ENCODE data around the gene DICER1.
"Not testable (repeated sequence)": the region's sequence is repeated elsewhere in the genome, so short reads cannot be mapped to it uniquely, and the experiment has no call there.

The DICER1 gene

DNA sequence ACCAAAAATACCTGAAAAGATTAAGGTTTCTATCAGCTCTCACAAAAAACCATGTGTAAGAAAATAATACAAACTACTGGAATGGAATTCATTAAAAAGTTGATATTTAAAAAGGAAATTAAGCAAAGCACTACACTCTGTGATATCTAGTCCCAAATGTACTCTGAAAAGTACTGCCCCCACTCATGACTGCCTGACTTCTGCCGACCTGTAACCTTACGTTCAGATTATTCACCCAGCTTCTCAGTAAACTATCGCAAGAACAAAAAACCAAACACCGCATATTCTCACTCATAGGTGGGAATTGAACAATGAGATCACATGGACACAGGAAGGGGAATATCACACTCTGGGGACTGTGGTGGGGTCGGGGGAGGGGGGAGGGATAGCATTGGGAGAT lies 18.9 kb downstream of the DICER1 start:
- H2BK15ac ChIP-seq (replicated peaks; ENCODE audit: low read depth); H2BK5ac ChIP-seq (ENCODE audit: low read length); H3K4me1 ChIP-seq (ENCODE audit: control insufficient read depth, low read depth, low read length); H2AK5ac ChIP-seq (ENCODE audit: low read length); H3K9ac ChIP-seq (ENCODE audit: low read length); H3K4ac ChIP-seq (ENCODE audit: low read depth, low read length); H2BK120ac ChIP-seq (ENCODE audit: low read depth, low read length); H3K27ac ChIP-seq (ENCODE audit: low read depth, low read length); H4K5ac ChIP-seq (ENCODE audit: low read length); H3K23ac ChIP-seq (ENCODE audit: low read length); DNase-seq; H3K79me1 ChIP-seq (ENCODE audit: low read length); H3K4me2 ChIP-seq (ENCODE audit: low read length); H3K27me3 ChIP-seq (ENCODE audit: insufficient read depth, low read length, poor library complexity); H4K8ac ChIP-seq (ENCODE audit: low read depth, low read length); H3K56ac ChIP-seq (ENCODE audit: low read length); H3K36me3 ChIP-seq (ENCODE audit: control insufficient read depth, insufficient read depth, low read length); H3K4me3 ChIP-seq (ENCODE audit: low read length): not testable (repeated sequence)
- Histone ChIP-seq H3K79me2 (ENCODE audit: control insufficient read depth, insufficient read depth, low read length) (peaks cover 36% of the 10 kb centered on the region), H3K18ac (ENCODE audit: low read length) (peak overlapping the region; percentile 11)
- no CpG with 5 or more reads among the region's 5 CpGs for WGBS (ENCODE audit: extremely low coverage, insufficient coverage, low lambda C conversion rate)

DNA sequence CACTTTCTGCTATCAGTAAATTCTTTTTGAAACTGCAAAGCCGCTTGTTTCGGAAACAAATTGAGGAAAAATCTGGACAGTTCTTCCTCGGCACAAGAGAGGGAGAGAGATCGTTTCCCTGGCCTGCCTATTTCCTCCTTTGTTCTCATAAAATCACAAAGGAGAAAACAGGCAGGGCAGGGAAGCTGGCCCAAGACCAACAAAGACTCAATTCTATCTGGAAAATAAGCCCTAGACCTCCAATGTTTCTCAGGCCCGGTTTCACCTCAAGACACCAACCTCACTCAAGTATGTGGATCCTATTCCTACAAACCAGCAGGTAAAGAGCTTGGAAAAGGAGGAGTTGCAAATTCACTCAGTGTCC lies 19.5 kb downstream of the DICER1 start:
- no peak overlapping the region for H3K4me2 ChIP-seq (ENCODE audit: low read length)
- H3K4me1 ChIP-seq (ENCODE audit: control insufficient read depth, low read depth, low read length): peaks cover 3% of the 10 kb centered on the region
- WGBS (ENCODE audit: extremely low coverage, insufficient coverage, low lambda C conversion rate): no CpG with 5 or more reads among the region's 5 CpGs

DNA sequence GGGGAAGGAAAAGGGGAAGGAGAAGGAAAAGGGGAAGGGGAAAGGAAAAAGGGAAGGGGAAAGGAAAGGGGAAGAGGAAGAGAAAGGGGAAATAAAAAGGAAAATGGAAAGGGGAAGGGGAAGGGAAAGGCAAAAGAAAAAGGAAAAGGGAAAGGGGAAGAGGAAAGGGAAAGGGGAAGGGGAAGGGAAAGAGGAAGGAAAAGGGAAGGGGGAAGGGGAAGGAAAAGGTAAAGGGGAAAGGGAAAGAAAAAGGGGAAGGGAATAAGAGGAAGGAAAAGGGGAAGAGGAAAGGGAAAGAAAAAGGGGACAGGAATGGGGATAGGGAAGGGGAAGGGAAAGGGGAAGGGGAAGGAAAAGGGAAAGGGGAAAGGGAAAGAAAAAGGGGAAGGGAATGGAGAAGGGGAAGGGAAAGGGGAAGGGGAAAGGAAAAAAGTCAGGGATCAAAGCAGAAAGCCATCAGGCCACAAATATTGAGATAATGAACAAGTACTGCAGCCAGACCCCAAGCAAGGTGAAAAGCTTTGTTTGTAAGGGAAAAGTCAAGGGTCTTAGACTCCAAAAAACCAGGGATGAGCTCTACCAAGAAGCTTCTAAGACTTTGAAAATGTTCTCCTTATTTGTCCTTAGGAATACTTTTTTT lies 20.0 kb downstream of the DICER1 start:
- no peak overlapping the region for H3K9ac ChIP-seq (ENCODE audit: low read length)
- no peak overlapping the region for H4K8ac ChIP-seq (ENCODE audit: low read depth, low read length)
- no peak for DNase-seq
- peaks cover 8% of the 10 kb centered on the region for H3K79me1 ChIP-seq (ENCODE audit: low read length)
- no peak overlapping the region for H3K4me2 ChIP-seq (ENCODE audit: low read length)
- no peak overlapping the region for H3K4me3 ChIP-seq (ENCODE audit: low read length)
- H2BK15ac ChIP-seq (replicated peaks; ENCODE audit: low read depth): no peak overlapping the region
- peak overlapping the region; percentile 95 for H3K18ac ChIP-seq (ENCODE audit: low read length)
- H3K27me3 ChIP-seq (ENCODE audit: insufficient read depth, low read length, poor library complexity): no peaks in the 10 kb centered on the region
- H3K4ac ChIP-seq (ENCODE audit: low read depth, low read length): no peak overlapping the region
- no peak overlapping the region for H4K5ac ChIP-seq (ENCODE audit: low read length)
- peaks cover 31% of the 10 kb centered on the region for H3K79me2 ChIP-seq (ENCODE audit: control insufficient read depth, insufficient read depth, low read length)
- H3K27ac ChIP-seq (ENCODE audit: low read depth, low read length): no peak overlapping the region
- no peak overlapping the region for H2BK120ac ChIP-seq (ENCODE audit: low read depth, low read length)
- H3K23ac ChIP-seq (ENCODE audit: low read length): no peak overlapping the region
- no peaks in the 10 kb centered on the region for H3K36me3 ChIP-seq (ENCODE audit: control insufficient read depth, insufficient read depth, low read length)
- peaks cover 3% of the 10 kb centered on the region for H3K4me1 ChIP-seq (ENCODE audit: control insufficient read depth, low read depth, low read length)
- no peak overlapping the region for H2BK5ac ChIP-seq (ENCODE audit: low read length)
- H2AK5ac ChIP-seq (ENCODE audit: low read length): no peak overlapping the region
- H3K56ac ChIP-seq (ENCODE audit: low read length): peak overlapping the region; percentile 38

More for the DNA sequence above, 19.5 kb downstream of the DICER1 start:
- H3K4ac ChIP-seq (ENCODE audit: low read depth, low read length): no peak overlapping the region
- H3K27me3 ChIP-seq (ENCODE audit: insufficient read depth, low read length, poor library complexity): no peaks in the 10 kb centered on the region
- peak; percentile 22 for DNase-seq
- no peak overlapping the region for H4K5ac ChIP-seq (ENCODE audit: low read length)
- no peak overlapping the region for H2BK120ac ChIP-seq (ENCODE audit: low read depth, low read length)
- H4K8ac ChIP-seq (ENCODE audit: low read depth, low read length): no peak overlapping the region
- H3K36me3 ChIP-seq (ENCODE audit: control insufficient read depth, insufficient read depth, low read length): no peaks in the 10 kb centered on the region
- H2BK5ac ChIP-seq (ENCODE audit: low read length): no peak overlapping the region
- peak overlapping the region; percentile 95 for H3K18ac ChIP-seq (ENCODE audit: low read length)
- H3K27ac ChIP-seq (ENCODE audit: low read depth, low read length): no peak overlapping the region
- H3K9ac ChIP-seq (ENCODE audit: low read length): peak overlapping the region; percentile 26
- peaks cover 8% of the 10 kb centered on the region for H3K79me1 ChIP-seq (ENCODE audit: low read length)
- peak overlapping the region; percentile 66 for H3K56ac ChIP-seq (ENCODE audit: low read length)
- H2BK15ac ChIP-seq (replicated peaks; ENCODE audit: low read depth): no peak overlapping the region
- H3K79me2 ChIP-seq (ENCODE audit: control insufficient read depth, insufficient read depth, low read length): peaks cover 33% of the 10 kb centered on the region
- no peak overlapping the region for H2AK5ac ChIP-seq (ENCODE audit: low read length)
- no peak overlapping the region for H3K23ac ChIP-seq (ENCODE audit: low read length)
- no peak overlapping the region for H3K4me3 ChIP-seq (ENCODE audit: low read length)

DNA sequence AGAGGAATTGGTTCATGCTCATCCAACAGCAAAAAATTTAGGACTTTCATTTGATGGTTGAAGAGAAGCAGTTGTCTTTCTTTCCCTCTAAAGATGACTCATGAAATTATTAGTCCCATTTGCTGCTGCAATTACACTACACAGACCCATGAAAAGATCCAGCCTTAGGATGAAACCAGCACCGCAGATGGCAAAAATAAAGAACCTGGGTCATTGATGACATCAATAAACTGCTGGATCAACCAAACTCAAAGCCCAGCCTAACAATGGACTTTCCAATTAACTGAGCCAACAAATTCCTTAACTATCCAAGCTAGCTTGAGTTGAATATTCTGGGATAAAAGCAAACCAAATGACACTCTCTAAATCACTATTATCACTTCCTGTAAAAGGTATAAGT lies 20.7 kb downstream of the DICER1 start:
- H3K79me2 ChIP-seq (ENCODE audit: control insufficient read depth, insufficient read depth, low read length): peaks cover 28% of the 10 kb centered on the region
- no peak overlapping the region for H3K4me3 ChIP-seq (ENCODE audit: low read length)
- no peak for DNase-seq
- H3K9ac ChIP-seq (ENCODE audit: low read length): no peak overlapping the region
- WGBS (ENCODE audit: extremely low coverage, insufficient coverage, low lambda C conversion rate): no CpG with 5 or more reads among the region's 1 CpG
- no peak overlapping the region for H2AK5ac ChIP-seq (ENCODE audit: low read length)
- H3K36me3 ChIP-seq (ENCODE audit: control insufficient read depth, insufficient read depth, low read length): no peaks in the 10 kb centered on the region
- no peak overlapping the region for H3K56ac ChIP-seq (ENCODE audit: low read length)
- peaks cover 3% of the 10 kb centered on the region for H3K4me1 ChIP-seq (ENCODE audit: control insufficient read depth, low read depth, low read length)
- no peak overlapping the region for H2BK15ac ChIP-seq (replicated peaks; ENCODE audit: low read depth)
- no peak overlapping the region for H2BK5ac ChIP-seq (ENCODE audit: low read length)
- H3K27me3 ChIP-seq (ENCODE audit: insufficient read depth, low read length, poor library complexity): no peaks in the 10 kb centered on the region
- no peak overlapping the region for H2BK120ac ChIP-seq (ENCODE audit: low read depth, low read length)
- no peak overlapping the region for H4K8ac ChIP-seq (ENCODE audit: low read depth, low read length)
- H3K4ac ChIP-seq (ENCODE audit: low read depth, low read length): no peak overlapping the region
- no peak overlapping the region for H3K23ac ChIP-seq (ENCODE audit: low read length)
- H3K79me1 ChIP-seq (ENCODE audit: low read length): peaks cover 6% of the 10 kb centered on the region
- no peak overlapping the region for H3K18ac ChIP-seq (ENCODE audit: low read length)
- H3K4me2 ChIP-seq (ENCODE audit: low read length): no peak overlapping the region
- no peak overlapping the region for H3K27ac ChIP-seq (ENCODE audit: low read depth, low read length)
- H4K5ac ChIP-seq (ENCODE audit: low read length): no peak overlapping the region

DNA sequence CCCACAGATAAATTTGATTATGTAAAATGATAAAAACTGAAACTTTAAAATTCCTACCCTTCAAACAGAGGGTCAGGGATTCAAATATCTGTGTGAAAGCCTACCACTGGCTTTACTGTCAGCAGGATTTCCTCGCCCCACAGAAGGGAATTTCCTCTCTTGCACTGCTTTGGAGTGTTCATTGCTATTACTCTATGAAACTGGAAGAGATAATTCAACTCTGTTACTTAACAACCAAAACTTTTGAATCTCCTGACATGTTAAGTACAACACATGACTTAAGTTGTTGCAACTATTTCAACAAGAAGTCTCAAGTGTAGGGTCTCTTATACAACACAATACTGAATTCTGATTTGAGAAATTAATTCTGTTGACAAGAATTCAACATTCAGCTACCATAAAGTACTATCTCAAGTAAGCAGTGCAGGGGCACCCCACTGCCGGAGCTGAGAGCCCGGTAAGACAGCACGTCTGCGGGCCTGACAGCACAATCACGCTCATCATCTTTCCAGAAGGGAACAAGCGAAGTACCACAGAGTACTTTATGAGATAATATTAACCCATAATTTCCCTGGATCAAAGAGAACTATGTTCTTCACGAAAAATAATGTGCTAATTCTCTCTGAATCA lies 22.9 kb downstream of the DICER1 start:
- no peak overlapping the region for H3K4ac ChIP-seq (ENCODE audit: low read depth, low read length)
- no peak overlapping the region for H4K8ac ChIP-seq (ENCODE audit: low read depth, low read length)
- no peak overlapping the region for H3K4me3 ChIP-seq (ENCODE audit: low read length)
- H4K5ac ChIP-seq (ENCODE audit: low read length): no peak overlapping the region
- peaks cover 8% of the 10 kb centered on the region for H3K79me1 ChIP-seq (ENCODE audit: low read length)
- H3K23ac ChIP-seq (ENCODE audit: low read length): no peak overlapping the region
- no peak for DNase-seq
- WGBS (ENCODE audit: extremely low coverage, insufficient coverage, low lambda C conversion rate): no CpG with 5 or more reads among the region's 8 CpGs
- H2BK15ac ChIP-seq (replicated peaks; ENCODE audit: low read depth): no peak overlapping the region
- H2BK120ac ChIP-seq (ENCODE audit: low read depth, low read length): no peak overlapping the region
- no peak overlapping the region for H2AK5ac ChIP-seq (ENCODE audit: low read length)
- no peaks in the 10 kb centered on the region for H3K36me3 ChIP-seq (ENCODE audit: control insufficient read depth, insufficient read depth, low read length)
- H2BK5ac ChIP-seq (ENCODE audit: low read length): no peak overlapping the region
- no peak overlapping the region for H3K56ac ChIP-seq (ENCODE audit: low read length)
- H3K18ac ChIP-seq (ENCODE audit: low read length): no peak overlapping the region
- peaks cover 24% of the 10 kb centered on the region for H3K79me2 ChIP-seq (ENCODE audit: control insufficient read depth, insufficient read depth, low read length)
- no peak overlapping the region for H3K4me2 ChIP-seq (ENCODE audit: low read length)
- no peak overlapping the region for H3K27ac ChIP-seq (ENCODE audit: low read depth, low read length)
- no peaks in the 10 kb centered on the region for H3K27me3 ChIP-seq (ENCODE audit: insufficient read depth, low read length, poor library complexity)
- H3K9ac ChIP-seq (ENCODE audit: low read length): no peak overlapping the region
- H3K4me1 ChIP-seq (ENCODE audit: control insufficient read depth, low read depth, low read length): peaks cover 3% of the 10 kb centered on the region

DNA sequence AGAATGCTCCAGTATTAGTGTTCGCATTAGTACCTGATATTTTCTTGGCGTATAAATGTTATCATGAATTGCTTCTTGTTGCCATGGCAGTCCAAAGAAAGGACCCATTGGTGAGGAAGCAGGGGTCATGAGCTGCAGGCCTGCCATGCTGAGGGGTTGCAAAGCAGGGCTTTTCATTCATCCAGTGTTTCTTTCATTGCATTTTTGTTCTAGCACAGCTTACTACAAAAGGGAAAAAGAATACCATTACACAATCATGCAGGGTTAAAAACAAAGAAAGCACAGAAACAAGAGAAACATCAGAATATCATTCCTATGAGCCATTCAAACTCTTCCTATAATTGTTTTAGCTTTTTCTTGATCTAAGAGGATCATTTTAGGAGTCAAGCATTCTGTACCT lies 24.0 kb downstream of the DICER1 start:
- Histone ChIP-seq H3K4me1 (ENCODE audit: control insufficient read depth, low read depth, low read length) (peaks cover 3% of the 10 kb centered on the region), H2BK120ac (ENCODE audit: low read depth, low read length) (no peak overlapping the region), H3K56ac (ENCODE audit: low read length) (no peak overlapping the region), H3K36me3 (ENCODE audit: control insufficient read depth, insufficient read depth, low read length) (no peaks in the 10 kb centered on the region), H3K27ac (ENCODE audit: low read depth, low read length) (no peak overlapping the region), H3K4ac (ENCODE audit: low read depth, low read length) (no peak overlapping the region), H3K79me1 (ENCODE audit: low read length) (peaks cover 8% of the 10 kb centered on the region), H3K4me2 (ENCODE audit: low read length) (no peak overlapping the region), H3K9ac (ENCODE audit: low read length) (no peak overlapping the region), H3K23ac (ENCODE audit: low read length) (no peak overlapping the region), H3K4me3 (ENCODE audit: low read length) (no peak overlapping the region), H2BK15ac (replicated peaks; ENCODE audit: low read depth) (no peak overlapping the region), H2AK5ac (ENCODE audit: low read length) (no peak overlapping the region), H3K27me3 (ENCODE audit: insufficient read depth, low read length, poor library complexity) (no peaks in the 10 kb centered on the region), H3K18ac (ENCODE audit: low read length) (no peak overlapping the region), H2BK5ac (ENCODE audit: low read length) (no peak overlapping the region), H4K5ac (ENCODE audit: low read length) (no peak overlapping the region), H3K79me2 (ENCODE audit: control insufficient read depth, insufficient read depth, low read length) (peaks cover 21% of the 10 kb centered on the region), H4K8ac (ENCODE audit: low read depth, low read length) (no peak overlapping the region)
- DNase-seq: no peak
- no CpG with 5 or more reads among the region's 2 CpGs for WGBS (ENCODE audit: extremely low coverage, insufficient coverage, low lambda C conversion rate)
